ENCODE data around the gene GPR26.

The GPR26 gene

DNA sequence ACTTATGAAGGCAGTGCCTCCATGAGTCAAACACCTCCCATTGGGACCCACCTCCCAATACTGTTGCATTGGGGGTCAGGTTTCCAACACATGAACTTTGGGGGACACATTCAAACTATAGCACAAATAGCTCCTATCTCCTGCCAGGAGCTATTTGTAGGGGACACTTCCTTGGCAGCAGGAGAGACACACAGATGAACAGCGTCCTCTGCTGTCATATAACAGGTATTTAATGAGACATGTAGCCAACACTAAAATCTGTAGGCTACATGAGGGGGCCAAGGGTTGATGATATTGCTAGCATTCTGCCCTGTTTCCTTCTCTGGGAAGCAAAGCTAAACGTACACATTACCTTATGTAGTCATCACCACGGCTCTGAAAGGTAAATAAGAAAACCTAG lies 2.6 kb upstream of the GPR26 start:
- no peak for DNase-seq (ENCODE audit: low read depth)
- TF ChIP-seq CTCF (IDR thresholded peaks at IDR 0.05; ENCODE audit: control insufficient read depth, extremely low read depth, insufficient read depth) = no peak
- no peak overlapping the region for H3K4me3 ChIP-seq (ENCODE audit: low read depth, low read length)

GRCh38 chr10:123665491-123666286 lies 466 bp upstream of the GPR26 start:
- TF ChIP-seq CTCF (IDR thresholded peaks at IDR 0.05; ENCODE audit: control insufficient read depth, extremely low read depth, insufficient read depth) = no peak
- DNase-seq (ENCODE audit: low read depth) = no peak
- no peak overlapping the region for H3K4me3 ChIP-seq (ENCODE audit: low read depth, low read length)

DNA sequence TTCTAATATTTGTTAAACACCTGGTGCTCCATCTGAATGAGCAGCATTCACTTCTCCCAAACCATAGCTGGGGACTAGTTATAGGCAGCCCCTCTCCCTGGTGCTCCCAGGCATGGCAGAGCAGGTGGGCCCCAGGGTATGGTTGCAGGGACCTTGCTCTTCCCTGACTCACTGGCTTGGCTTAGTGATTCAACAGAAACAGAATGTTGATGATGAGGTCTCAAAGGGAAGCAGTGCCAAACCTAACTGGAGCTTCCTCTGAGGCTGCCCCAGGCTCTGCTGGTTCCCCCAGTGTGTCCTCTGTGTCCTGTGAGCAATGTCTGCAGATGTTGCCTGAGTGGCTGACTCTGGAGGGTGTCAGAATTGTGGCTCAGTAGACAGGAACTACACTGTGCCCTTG lies 3.7 kb downstream of the GPR26 start:
- no peak for DNase-seq (ENCODE audit: low read depth)
- no peak overlapping the region for H3K4me3 ChIP-seq (ENCODE audit: low read depth, low read length)
- TF ChIP-seq CTCF (IDR thresholded peaks at IDR 0.05; ENCODE audit: control insufficient read depth, extremely low read depth, insufficient read depth) = no peak

- no peak overlapping the region for H3K4me3 ChIP-seq (ENCODE audit: low read depth, low read length)
- DNase-seq (ENCODE audit: low read depth) = peak; percentile 33
- no peak for TF ChIP-seq CTCF (IDR thresholded peaks at IDR 0.05; ENCODE audit: control insufficient read depth, extremely low read depth, insufficient read depth)
These were observed 7.0 kb downstream of the GPR26 start for GRCh38 chr10:123673198-123673597.

DNA sequence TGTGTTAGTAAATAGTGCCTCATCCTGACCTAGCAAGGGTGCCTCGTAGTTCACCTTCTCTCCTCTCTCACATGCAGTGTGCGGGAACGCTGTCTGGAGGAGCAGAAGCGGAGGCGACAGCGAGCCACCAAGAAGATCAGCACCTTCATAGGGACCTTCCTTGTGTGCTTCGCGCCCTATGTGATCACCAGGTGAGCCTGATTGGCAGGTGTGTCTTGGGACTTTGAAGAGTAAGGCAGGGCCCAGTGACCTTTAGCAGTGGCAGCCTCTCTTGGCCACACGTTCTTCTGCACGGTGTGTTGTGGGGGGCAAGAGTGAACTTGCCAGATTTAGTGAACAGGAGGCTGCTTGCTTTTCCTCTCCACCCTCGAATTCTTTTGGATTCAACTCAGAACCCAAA lies 8.6 kb downstream of the GPR26 start:
- no peak for DNase-seq (ENCODE audit: low read depth)
- no peak overlapping the region for H3K4me3 ChIP-seq (ENCODE audit: low read depth, low read length)
- TF ChIP-seq CTCF (IDR thresholded peaks at IDR 0.05; ENCODE audit: control insufficient read depth, extremely low read depth, insufficient read depth) = no peak

GRCh38 chr10:123675811-123676210 lies 9.7 kb downstream of the GPR26 start:
- TF ChIP-seq CTCF (IDR thresholded peaks at IDR 0.05; ENCODE audit: control insufficient read depth, extremely low read depth, insufficient read depth) = no peak
- DNase-seq (ENCODE audit: low read depth) = no peak
- no peak overlapping the region for H3K4me3 ChIP-seq (ENCODE audit: low read depth, low read length)

DNA sequence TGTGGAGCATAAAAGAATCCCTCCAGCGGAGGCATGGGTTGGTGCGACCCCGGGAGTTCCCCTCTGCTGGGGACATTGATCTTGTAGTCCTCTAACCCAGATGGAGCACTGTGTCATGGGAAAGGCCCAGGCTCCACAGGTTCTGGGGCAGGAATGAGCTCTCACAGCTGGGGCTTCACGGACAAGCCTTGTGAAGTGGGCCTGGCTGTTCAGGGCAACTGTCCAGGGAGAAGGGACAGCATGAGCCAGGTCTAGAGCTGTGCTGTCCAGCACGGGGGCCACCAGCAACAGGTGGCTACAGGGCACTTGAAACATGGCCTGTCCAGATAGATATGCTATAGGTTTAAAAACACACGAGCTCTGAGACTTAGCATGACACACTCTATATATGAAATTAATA lies 11.4 kb downstream of the GPR26 start:
- no peak for DNase-seq (ENCODE audit: low read depth)
- H3K4me3 ChIP-seq (ENCODE audit: low read depth, low read length) = no peak overlapping the region
- TF ChIP-seq CTCF (IDR thresholded peaks at IDR 0.05; ENCODE audit: control insufficient read depth, extremely low read depth, insufficient read depth) = no peak

Measured in LNCaP clone FGC (cell line).